A549 (cell line): ENCODE results near the gene SBF1. TPM values are rescaled to one million over a fixed set of nuclear protein-coding genes. Genes with fewer than 3 reads are reported as not detected.

Source experiments
- ATAC-seq, 2 experiments: fragments of 200-7000 bp in 1 of 2; fragments of >200 bp in 1 of 2; cut with Nextera tagmentation in 1 of 2; cut with Tn5 transposase in 1 of 2; 3 replicates each; pipeline versions ENCODE4 v1.8.0 to v1.9.1; 2018 to 2020; ENCODE audit warnings: mild to moderate bottlenecking in 1 of 2, moderate library complexity in 1 of 2
- CTCF ChIA-PET: fragments of 300-600 bp; sonication (Branson Sonifier 250); formaldehyde crosslinking; extraction: SDS; loops from one replicate; lab custom pipeline; 2021; ENCODE audit warnings: antibody characterized with exemption, inconsistent platforms; lab: Yijun Ruan, JAX
- POLR2A ChIA-PET: fragments of 350-600 bp; formaldehyde crosslinking; extraction: SDS; loops from one replicate; lab custom pipeline; 2021; ENCODE audit warnings: antibody characterized with exemption, inconsistent platforms; lab: Yijun Ruan, JAX
- DNase-seq, 2 experiments: peaks; one replicate each; pipeline versions ENCODE4 v3.0.0 to v3.0.0-alpha.2; 2011 to 2016; ENCODE audit warnings: low read depth in 1 of 2, low spot score in 1 of 2
- FAIRE-seq: peaks from 2 replicates; lab custom pipeline; 2011; peaks lifted over from hg19 to GRCh38; lab: Jason Lieb, UNC
- H3K27ac ChIP-seq, 2 experiments: fragments of >200 bp; sonication (Bioruptor Twin); formaldehyde crosslinking; 3 replicates each; pipeline ENCODE4 v1.5.1; 2016 to 2017
- H3K4me1 ChIP-seq: fragments of >200 bp; sonication (Bioruptor Twin); formaldehyde crosslinking; 3 replicates; pipeline ENCODE4 v1.6.1; 2016
- H3K4me2 ChIP-seq: fragments of >200 bp; sonication (Bioruptor Twin); formaldehyde crosslinking; 3 replicates; pipeline ENCODE4 v1.6.1; 2016
- H3K4me3 ChIP-seq: fragments of >200 bp; sonication (Bioruptor Twin); formaldehyde crosslinking; 3 replicates; pipeline ENCODE4 v1.5.1; 2016
- H3K9me3 ChIP-seq: fragments of >200 bp; sonication (Bioruptor Twin); formaldehyde crosslinking; 3 replicates; pipeline ENCODE4 v1.6.1; 2016
- CBX2 ChIP-seq: fragments of 200-600 bp; sonication (generic); IDR thresholded peaks from 2 replicates; pipeline ENCODE4 v1.6.1; 2016; ENCODE audit warnings: low read depth, mild to moderate bottlenecking, borderline replicate concordance
- CHD2 ChIP-seq: fragments of 150-350 bp; IDR thresholded peaks from 2 replicates; pipeline ENCODE4 v1.6.1; 2014; ENCODE audit warnings: low read length; ENCODE audit not compliant: partially characterized antibody
- ESRRA ChIP-seq: fragments of 150-350 bp; IDR thresholded peaks from 2 replicates; pipeline ENCODE4 v1.6.1; 2014; ENCODE audit warnings: mild to moderate bottlenecking, low read length, borderline replicate concordance
- FOSL2 ChIP-seq, 2 experiments: fragments of 450-650 bp in 1 of 2; fragments of >200 bp in 1 of 2; sonication (Bioruptor Twin) in 1 of 2; formaldehyde crosslinking; IDR thresholded peaks; 2 replicates each; pipeline versions ENCODE4 v1.5.0 to v1.6.1; 2016 to 2020; ENCODE audit warnings: mild to moderate bottlenecking in 1 of 2, moderate library complexity in 1 of 2
- FOXS1 ChIP-seq: fragments of 250-450 bp; sonication (Bioruptor Pico); IDR thresholded peaks from 2 replicates; pipeline ENCODE4 v1.5.0; 2020; ENCODE audit warnings: mild to moderate bottlenecking, moderate library complexity
- GATA3 ChIP-seq: IDR thresholded peaks from 2 replicates; pipeline ENCODE4 v1.6.1; 2012; ENCODE audit warnings: borderline replicate concordance
- HEYL ChIP-seq: fragments of 250-450 bp; sonication (Bioruptor Pico); IDR thresholded peaks from 2 replicates; pipeline ENCODE4 v1.8.0; 2021; ENCODE audit warnings: mild to moderate bottlenecking, moderate library complexity
- HOXA7 ChIP-seq: fragments of 250-450 bp; sonication (Bioruptor Pico); IDR thresholded peaks from 2 replicates; pipeline ENCODE4 v1.5.0; 2020; ENCODE audit warnings: mild to moderate bottlenecking, moderate library complexity
- HOXB13 ChIP-seq: fragments of 250-450 bp; sonication (Bioruptor Pico); IDR thresholded peaks from 2 replicates; pipeline ENCODE4 v1.5.0; 2020; ENCODE audit warnings: low read depth, mild to moderate bottlenecking, moderate library complexity
- HOXB5 ChIP-seq: fragments of 250-450 bp; sonication (Bioruptor Pico); IDR thresholded peaks from 2 replicates; pipeline ENCODE4 v1.5.0; 2020; ENCODE audit warnings: mild to moderate bottlenecking, moderate library complexity
- JUN ChIP-seq, 2 experiments: fragments of >200 bp; sonication (Bioruptor Twin); formaldehyde crosslinking; IDR thresholded peaks; 2 replicates in 1 of 2; 3 replicates in 1 of 2; pipeline ENCODE4 v1.6.1; 2016 to 2017
- KDM1A ChIP-seq: fragments of 200-600 bp; sonication (generic); IDR thresholded peaks from 2 replicates; pipeline ENCODE4 v1.6.1; 2016; ENCODE audit warnings: low read depth, mild to moderate bottlenecking
- MAZ ChIP-seq: fragments of 150-350 bp; IDR thresholded peaks from 2 replicates; pipeline ENCODE4 v1.6.1; 2014; ENCODE audit warnings: antibody characterized with exemption, low read depth, low read length, borderline replicate concordance
- NPAS2 ChIP-seq: fragments of 250-450 bp; sonication (Bioruptor Pico); IDR thresholded peaks from 2 replicates; pipeline ENCODE4 v1.8.0; 2022; ENCODE audit warnings: mild to moderate bottlenecking, moderate library complexity, borderline replicate concordance
- POLR2A ChIP-seq: IDR thresholded peaks from 2 replicates; pipeline ENCODE4 v1.6.1; 2012; ENCODE audit warnings: mild to moderate bottlenecking, low read length
- RAD21 ChIP-seq, 2 experiments: fragments of >200 bp in 1 of 2; sonication (Bioruptor Twin) in 1 of 2; formaldehyde crosslinking in 1 of 2; IDR thresholded peaks in 1 of 2; conservative IDR thresholded peaks in 1 of 2; 2 replicates in 1 of 2; 3 replicates in 1 of 2; pipeline ENCODE4 v1.6.1; 2012 to 2018; ENCODE audit warnings: inconsistent platforms in 1 of 2
- RCOR1 ChIP-seq: fragments of 150-350 bp; IDR thresholded peaks from 2 replicates; pipeline ENCODE4 v1.6.1; 2014; ENCODE audit warnings: antibody characterized with exemption, low read length, low read depth
- RNF2 ChIP-seq: fragments of 200-600 bp; sonication (generic); IDR thresholded peaks from 2 replicates; pipeline ENCODE4 v1.6.1; 2016; ENCODE audit warnings: low read depth, mild to moderate bottlenecking, antibody characterized with exemption, moderate library complexity, borderline replicate concordance
- TFCP2L1 ChIP-seq: fragments of 250-450 bp; sonication (Bioruptor Pico); IDR thresholded peaks from 2 replicates; pipeline ENCODE4 v1.5.0; 2021; ENCODE audit warnings: mild to moderate bottlenecking
- TP53 ChIP-seq: fragments of 250-450 bp; sonication (Bioruptor Pico); IDR thresholded peaks from 2 replicates; pipeline ENCODE4 v1.5.0; 2021; ENCODE audit warnings: mild to moderate bottlenecking, moderate library complexity
- ZFP36 ChIP-seq: fragments of 450-650 bp; IDR thresholded peaks from 2 replicates; pipeline ENCODE4 v1.6.1; 2014; ENCODE audit warnings: borderline replicate concordance; ENCODE audit not compliant: partially characterized antibody
- ZNF302 ChIP-seq: fragments of 250-450 bp; sonication (Bioruptor Pico); IDR thresholded peaks from 2 replicates; pipeline ENCODE4 v1.9.0; 2021; ENCODE audit warnings: inconsistent platforms, mild to moderate bottlenecking, moderate library complexity
- ZSCAN20 ChIP-seq: fragments of 250-450 bp; sonication (Bioruptor Pico); IDR thresholded peaks from 2 replicates; pipeline ENCODE4 v1.8.0; 2022; ENCODE audit warnings: mild to moderate bottlenecking, moderate library complexity
- WGBS: methylation state at CpG from one replicate; pipeline ENCODE4 v1.1.6; 2017; ENCODE audit errors: missing lambda C conversion rate; 5-methylcytosine and 5-hydroxymethylcytosine counted together
- polyA plus RNA-seq, 4 experiments: library from polyadenylated mRNA; depleted of rRNA in 3 of 4; stranded (reverse); fragments of >200 nt; fragmentation: RNase III in 1 of 4; extraction: RNeasy Plus Mini Kit Qiagen cat#74134 plus additional on column Dnase treatment in 1 of 4; gene quantifications; 2 replicates in 3 of 4; 3 replicates in 1 of 4; pipeline ENCODE4 v1.2.3, GENCODE V29; 2011 to 2017
- TF ChIP-seq, protein P1 (sequence below): IDR thresholded peaks from 2 replicates; pipeline ENCODE4 v1.6.1; 2012
- TF ChIP-seq, protein P2 (sequence below): fragments of >200 bp; sonication (Bioruptor Twin); formaldehyde crosslinking; IDR thresholded peaks from 3 replicates; pipeline ENCODE4 v1.5.1; 2016
- TF ChIP-seq, protein P3 (sequence below): fragments of 150-350 bp; IDR thresholded peaks from 2 replicates; pipeline ENCODE4 v1.6.1; 2014; ENCODE audit warnings: low read depth, mild to moderate bottlenecking, low read length
- TF ChIP-seq, protein P4 (sequence below): fragments of >200 bp; sonication (Bioruptor Twin); formaldehyde crosslinking; IDR thresholded peaks from 2 replicates; pipeline ENCODE4 v1.6.1; 2016

The SBF1 gene
- polyA plus RNA-seq, 2 of the 4 experiments (the other 2 are of a cell fraction): 9.6 to 23.0 TPM

DNA sequence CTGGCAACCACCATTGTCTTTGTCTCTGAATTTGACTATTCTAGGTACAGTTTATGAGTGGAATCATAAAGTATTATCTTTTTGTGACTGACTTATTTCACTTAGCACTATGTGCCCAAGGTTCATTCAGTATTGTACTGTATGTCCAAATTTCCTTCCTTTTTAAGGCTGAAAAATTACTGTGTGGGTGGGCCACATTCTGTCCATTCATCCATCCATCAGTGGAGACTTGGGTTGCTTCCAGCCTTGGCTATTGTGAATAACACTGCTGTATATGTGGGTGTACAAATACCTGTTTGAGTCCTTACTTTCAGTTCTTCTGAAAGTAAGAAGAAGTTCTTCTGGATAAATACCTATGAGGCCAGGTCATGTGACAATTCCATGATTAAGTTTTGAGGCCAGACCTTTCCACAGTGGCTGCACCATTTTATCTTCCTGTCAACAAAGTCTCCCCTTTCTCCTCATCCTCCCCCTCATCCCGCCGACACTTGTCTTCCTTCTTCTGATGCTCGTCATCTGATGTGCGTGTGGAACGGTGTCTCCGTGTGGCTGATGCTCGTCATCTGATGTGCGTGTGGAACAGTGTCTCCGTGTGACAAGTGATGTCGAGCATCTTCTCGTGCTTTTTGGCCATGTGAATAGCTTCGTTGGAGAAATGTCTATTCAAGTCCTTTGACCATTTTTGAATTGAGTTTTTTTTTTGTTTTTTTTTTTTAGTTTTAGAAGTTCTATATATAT, 49.5 kb downstream of the SBF1 start (continued):
- TF ChIP-seq RAD21 (conservative IDR thresholded peaks at IDR 0.05 in 1 of 2, IDR thresholded peaks at IDR 0.05 in 1 of 2) (no peak), TP53 (CRISPR knock-in tag) (no peak), ESRRA (no peak), RNF2 (no peak), HOXA7 (no peak), ZSCAN20 (CRISPR knock-in tag) (no peak), KDM1A (no peak)
- TF ChIP-seq, all 56 proteins: peak for 0

DNA sequence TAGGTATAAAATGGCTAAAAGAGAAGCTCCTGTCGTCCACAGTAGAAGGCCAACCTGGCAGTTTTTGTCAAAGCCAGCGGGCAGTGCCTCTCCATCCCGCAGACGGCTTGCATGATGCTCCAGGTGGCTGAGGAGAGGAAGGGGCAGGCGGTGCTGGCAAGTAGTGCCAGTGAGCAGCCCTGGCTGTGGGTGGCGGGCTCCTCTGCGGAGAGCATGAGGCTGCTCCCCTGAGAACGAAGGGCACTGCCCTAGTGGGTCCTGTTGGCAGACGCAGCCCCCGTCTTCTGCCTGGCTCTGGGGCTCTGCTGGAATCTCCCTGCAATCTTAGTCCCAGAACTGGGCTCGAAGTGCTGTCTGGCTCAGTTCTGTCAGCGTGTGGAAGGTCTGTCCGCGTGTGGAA, 50.9 kb downstream of the SBF1 start:
- ChIA-PET POLR2A (no interaction called here), CTCF (interaction anchor here (0.6 kb wide), 1 partner anchor 56 kb away, joined by 3 read pairs; no protein-coding TSS in a partner anchor)
- ATAC-seq (no peak), DNase-seq (no peak), FAIRE-seq (no peak)
- 0 out of 3 replicates have a peak, but pooled peaks cover 3% of the 10 kb centered on the region for H3K9me3 ChIP-seq
- TF ChIP-seq CBX2 (no peak), HOXB13 (no peak), GATA3 (no peak), RCOR1 (no peak), JUN (IDR thresholded peaks at IDR 0.05) (no peak), CHD2 (no peak), NPAS2 (CRISPR knock-in tag) (no peak), RAD21 (conservative IDR thresholded peaks at IDR 0.05 in 1 of 2, IDR thresholded peaks at IDR 0.05 in 1 of 2) (no peak), KDM1A (no peak), ZSCAN20 (CRISPR knock-in tag) (no peak)
- TF ChIP-seq, protein P1, sequence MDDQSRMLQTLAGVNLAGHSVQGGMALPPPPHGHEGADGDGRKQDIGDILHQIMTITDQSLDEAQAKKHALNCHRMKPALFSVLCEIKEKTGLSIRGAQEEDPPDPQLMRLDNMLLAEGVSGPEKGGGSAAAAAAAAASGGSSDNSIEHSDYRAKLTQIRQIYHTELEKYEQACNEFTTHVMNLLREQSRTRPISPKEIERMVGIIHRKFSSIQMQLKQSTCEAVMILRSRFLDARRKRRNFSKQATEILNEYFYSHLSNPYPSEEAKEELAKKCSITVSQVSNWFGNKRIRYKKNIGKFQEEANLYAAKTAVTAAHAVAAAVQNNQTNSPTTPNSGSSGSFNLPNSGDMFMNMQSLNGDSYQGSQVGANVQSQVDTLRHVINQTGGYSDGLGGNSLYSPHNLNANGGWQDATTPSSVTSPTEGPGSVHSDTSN: no peak
- TF ChIP-seq, protein P2, sequence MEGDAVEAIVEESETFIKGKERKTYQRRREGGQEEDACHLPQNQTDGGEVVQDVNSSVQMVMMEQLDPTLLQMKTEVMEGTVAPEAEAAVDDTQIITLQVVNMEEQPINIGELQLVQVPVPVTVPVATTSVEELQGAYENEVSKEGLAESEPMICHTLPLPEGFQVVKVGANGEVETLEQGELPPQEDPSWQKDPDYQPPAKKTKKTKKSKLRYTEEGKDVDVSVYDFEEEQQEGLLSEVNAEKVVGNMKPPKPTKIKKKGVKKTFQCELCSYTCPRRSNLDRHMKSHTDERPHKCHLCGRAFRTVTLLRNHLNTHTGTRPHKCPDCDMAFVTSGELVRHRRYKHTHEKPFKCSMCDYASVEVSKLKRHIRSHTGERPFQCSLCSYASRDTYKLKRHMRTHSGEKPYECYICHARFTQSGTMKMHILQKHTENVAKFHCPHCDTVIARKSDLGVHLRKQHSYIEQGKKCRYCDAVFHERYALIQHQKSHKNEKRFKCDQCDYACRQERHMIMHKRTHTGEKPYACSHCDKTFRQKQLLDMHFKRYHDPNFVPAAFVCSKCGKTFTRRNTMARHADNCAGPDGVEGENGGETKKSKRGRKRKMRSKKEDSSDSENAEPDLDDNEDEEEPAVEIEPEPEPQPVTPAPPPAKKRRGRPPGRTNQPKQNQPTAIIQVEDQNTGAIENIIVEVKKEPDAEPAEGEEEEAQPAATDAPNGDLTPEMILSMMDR: no peak
- no peak overlapping the region for H3K27ac ChIP-seq
- H3K4me2 ChIP-seq: no peak overlapping the region
- WGBS: 96% methylated on average over 7 of the region's 14 CpGs
- no peaks in the 10 kb centered on the region for H3K4me1 ChIP-seq
- H3K4me3 ChIP-seq: no peak overlapping the region

DNA sequence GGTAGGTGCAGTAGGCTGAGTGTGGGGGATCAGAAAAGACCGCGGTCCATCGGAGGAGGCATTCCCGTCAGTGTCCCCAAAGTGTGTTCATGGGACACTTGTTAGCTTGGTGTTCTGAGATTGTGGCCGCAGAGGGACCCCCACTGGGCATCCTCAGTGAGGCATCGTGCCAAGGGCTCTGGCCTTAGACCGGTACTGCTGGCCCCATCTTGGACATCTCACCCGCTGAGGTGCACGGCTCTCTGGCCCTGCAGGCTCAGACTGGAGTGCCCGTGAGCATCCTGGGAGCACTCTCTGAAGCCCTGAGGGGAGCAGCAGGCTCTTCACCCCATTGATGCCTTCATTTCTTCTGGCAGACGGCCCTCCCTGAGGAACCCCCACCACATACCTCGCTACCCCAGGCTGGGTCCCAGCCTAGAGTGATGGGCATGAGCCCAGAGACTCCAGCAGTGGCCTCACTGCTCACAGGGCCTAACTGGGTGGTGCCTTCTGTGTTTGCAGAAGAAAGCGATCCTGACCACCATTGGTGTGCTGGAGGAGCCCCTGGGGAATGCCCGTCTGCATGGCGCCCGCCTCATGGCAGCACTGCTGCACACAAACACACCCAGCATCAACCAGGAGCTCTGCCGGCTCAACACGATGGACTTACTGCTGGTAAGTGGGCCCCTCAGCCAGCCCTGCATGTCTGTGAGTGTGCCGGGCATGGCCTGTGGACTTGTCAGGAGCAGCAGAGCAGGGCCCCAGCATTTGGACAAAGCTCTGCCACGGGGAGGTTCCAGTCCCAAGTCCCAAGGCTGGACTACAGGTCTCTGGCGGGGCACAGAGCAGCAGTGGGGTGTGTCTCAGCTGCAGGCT, 51.6 kb downstream of the SBF1 start:
- WGBS: 91% methylated on average over 15 of the region's 21 CpGs
- TF ChIP-seq HOXB5 (CRISPR knock-in tag): no peak
- no peak for TF ChIP-seq TFCP2L1
- TF ChIP-seq, protein P3, sequence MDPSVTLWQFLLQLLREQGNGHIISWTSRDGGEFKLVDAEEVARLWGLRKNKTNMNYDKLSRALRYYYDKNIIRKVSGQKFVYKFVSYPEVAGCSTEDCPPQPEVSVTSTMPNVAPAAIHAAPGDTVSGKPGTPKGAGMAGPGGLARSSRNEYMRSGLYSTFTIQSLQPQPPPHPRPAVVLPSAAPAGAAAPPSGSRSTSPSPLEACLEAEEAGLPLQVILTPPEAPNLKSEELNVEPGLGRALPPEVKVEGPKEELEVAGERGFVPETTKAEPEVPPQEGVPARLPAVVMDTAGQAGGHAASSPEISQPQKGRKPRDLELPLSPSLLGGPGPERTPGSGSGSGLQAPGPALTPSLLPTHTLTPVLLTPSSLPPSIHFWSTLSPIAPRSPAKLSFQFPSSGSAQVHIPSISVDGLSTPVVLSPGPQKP: no peak
- no peak for TF ChIP-seq ZNF302 (CRISPR knock-in tag)
- no peak for TF ChIP-seq POLR2A
- no peak for TF ChIP-seq FOXS1 (CRISPR knock-in tag)
- no peak for TF ChIP-seq MAZ
- TF ChIP-seq HEYL (CRISPR knock-in tag): no peak
- TF ChIP-seq FOSL2 (IDR thresholded peaks at IDR 0.05): no peak
- no peak for TF ChIP-seq FOSL2 (CRISPR knock-in tag; IDR thresholded peaks at IDR 0.05)
- TF ChIP-seq ZFP36: no peak
- TF ChIP-seq, protein P4, sequence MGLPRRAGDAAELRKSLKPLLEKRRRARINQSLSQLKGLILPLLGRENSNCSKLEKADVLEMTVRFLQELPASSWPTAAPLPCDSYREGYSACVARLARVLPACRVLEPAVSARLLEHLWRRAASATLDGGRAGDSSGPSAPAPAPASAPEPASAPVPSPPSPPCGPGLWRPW: no peak
- TF ChIP-seq, all 56 proteins: peak for 0
- DNase-seq (no peak), FAIRE-seq (no peak), ATAC-seq (no peak)
- Histone ChIP-seq H3K4me1 (no peaks in the 10 kb centered on the region), H3K9me3 (0 out of 3 replicates have a peak, but pooled peaks cover under 1% of the 10 kb centered on the region), H3K4me3 (no peak overlapping the region), H3K27ac (no peak overlapping the region), H3K4me2 (no peak overlapping the region)
- ChIA-PET CTCF (interaction anchor here (1.2 kb wide), 1 partner anchor 34 kb away, joined by 3 read pairs; no protein-coding TSS in a partner anchor), POLR2A (no interaction called here)
